Measurements from ENCODE around the gene ATOSA. TPM values are rescaled to one million over a fixed set of nuclear protein-coding genes. Genes with fewer than 3 reads are reported as not detected.
A peak's percentile ranks its signal among the peaks of the same experiment; 100 is the strongest.

ATOSA gene
- total RNA-seq, 1 donor from 2014 or later, result 37.7 TPM

DNA sequence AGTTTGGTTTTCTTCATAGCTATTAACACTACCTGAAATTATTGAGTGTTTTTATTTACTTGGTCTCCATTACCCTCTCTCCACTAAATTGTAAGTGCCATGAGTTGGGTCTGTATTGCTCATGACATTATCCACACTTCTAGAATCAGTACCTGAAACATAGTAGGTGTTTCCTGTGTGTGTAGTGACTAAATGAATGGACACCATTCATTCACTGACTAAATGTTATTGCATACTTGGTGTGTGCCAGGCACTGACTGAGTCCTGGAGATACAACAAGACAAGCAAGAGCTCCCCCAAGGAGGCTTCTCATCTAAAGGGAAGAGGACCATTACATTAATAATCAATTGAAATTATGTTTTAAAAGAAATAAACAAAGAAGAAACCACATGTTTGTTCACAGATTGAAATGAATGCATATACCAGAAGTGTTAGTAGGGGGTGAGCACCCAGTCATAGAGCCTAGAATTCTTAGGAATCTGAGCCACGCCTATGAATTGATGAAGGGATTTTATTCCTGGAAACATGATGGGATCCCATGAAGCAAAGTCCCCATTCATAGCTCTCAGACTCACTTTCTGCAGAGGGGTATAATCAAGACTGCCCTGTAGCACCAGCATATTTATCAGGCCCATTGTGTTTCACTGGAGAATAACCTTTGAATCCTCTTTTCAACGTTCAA is 31.7 kb upstream of the ATOSA start:
- peaks cover 23% of the 10 kb centered on the region for H3K27me3 Mint-ChIP-seq
- H3K4me3 Mint-ChIP-seq, result no peak overlapping the region
- H3K9me3 Mint-ChIP-seq, result no peaks in the 10 kb centered on the region
- TF ChIP-seq, protein P1, sequence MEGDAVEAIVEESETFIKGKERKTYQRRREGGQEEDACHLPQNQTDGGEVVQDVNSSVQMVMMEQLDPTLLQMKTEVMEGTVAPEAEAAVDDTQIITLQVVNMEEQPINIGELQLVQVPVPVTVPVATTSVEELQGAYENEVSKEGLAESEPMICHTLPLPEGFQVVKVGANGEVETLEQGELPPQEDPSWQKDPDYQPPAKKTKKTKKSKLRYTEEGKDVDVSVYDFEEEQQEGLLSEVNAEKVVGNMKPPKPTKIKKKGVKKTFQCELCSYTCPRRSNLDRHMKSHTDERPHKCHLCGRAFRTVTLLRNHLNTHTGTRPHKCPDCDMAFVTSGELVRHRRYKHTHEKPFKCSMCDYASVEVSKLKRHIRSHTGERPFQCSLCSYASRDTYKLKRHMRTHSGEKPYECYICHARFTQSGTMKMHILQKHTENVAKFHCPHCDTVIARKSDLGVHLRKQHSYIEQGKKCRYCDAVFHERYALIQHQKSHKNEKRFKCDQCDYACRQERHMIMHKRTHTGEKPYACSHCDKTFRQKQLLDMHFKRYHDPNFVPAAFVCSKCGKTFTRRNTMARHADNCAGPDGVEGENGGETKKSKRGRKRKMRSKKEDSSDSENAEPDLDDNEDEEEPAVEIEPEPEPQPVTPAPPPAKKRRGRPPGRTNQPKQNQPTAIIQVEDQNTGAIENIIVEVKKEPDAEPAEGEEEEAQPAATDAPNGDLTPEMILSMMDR (conservative IDR thresholded peaks at IDR 0.05), result no peak
- H3K36me3 Mint-ChIP-seq, result no peaks in the 10 kb centered on the region
- no peak for DNase-seq (ENCODE audit: extremely low spot score, unreplicated experiment)
- H3K27ac Mint-ChIP-seq, result no peak overlapping the region
- H3K4me1 Mint-ChIP-seq (ENCODE audit: unreplicated experiment), result peaks cover 5% of the 10 kb centered on the region

DNA sequence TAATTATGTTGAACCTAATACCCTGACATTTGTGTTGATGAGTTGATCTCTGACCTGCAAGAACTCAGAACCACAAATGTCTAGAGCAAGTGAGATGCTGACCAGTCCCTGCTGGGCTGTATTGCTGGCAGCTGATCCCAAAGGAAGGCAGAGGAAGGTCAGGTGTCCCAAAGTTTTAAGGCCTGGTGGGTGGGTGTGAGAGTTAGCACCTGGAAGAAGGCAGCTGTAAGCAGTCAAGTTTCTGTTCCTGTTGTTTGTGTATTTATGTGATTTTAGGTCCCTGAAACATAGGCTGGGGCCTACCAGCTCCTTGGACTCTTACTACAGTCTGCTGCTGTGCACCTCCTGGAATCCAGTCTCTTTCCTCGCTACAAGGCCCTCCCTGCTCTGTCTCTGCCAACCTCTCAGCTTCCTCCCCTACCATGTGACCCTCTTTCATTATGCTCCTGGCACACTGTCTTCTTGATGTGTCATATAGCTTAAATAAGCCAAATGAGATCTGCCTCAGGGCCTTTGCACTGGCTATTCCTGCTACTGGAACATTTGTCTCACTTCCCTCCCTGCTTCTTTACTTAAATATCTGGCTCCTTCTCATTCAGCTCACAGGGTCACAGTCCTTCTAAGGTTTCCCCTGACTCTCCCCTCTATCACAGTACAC is 31.0 kb upstream of the ATOSA start:
- peaks cover 23% of the 10 kb centered on the region for H3K27me3 Mint-ChIP-seq
- H3K36me3 Mint-ChIP-seq, result no peaks in the 10 kb centered on the region
- TF ChIP-seq, protein P1 (conservative IDR thresholded peaks at IDR 0.05), result no peak
- no peak overlapping the region for H3K27ac Mint-ChIP-seq
- H3K4me3 Mint-ChIP-seq, result no peak overlapping the region
- H3K4me1 Mint-ChIP-seq (ENCODE audit: unreplicated experiment), result peaks cover 5% of the 10 kb centered on the region
- no peak for DNase-seq (ENCODE audit: extremely low spot score, unreplicated experiment)
- no peaks in the 10 kb centered on the region for H3K9me3 Mint-ChIP-seq

DNA sequence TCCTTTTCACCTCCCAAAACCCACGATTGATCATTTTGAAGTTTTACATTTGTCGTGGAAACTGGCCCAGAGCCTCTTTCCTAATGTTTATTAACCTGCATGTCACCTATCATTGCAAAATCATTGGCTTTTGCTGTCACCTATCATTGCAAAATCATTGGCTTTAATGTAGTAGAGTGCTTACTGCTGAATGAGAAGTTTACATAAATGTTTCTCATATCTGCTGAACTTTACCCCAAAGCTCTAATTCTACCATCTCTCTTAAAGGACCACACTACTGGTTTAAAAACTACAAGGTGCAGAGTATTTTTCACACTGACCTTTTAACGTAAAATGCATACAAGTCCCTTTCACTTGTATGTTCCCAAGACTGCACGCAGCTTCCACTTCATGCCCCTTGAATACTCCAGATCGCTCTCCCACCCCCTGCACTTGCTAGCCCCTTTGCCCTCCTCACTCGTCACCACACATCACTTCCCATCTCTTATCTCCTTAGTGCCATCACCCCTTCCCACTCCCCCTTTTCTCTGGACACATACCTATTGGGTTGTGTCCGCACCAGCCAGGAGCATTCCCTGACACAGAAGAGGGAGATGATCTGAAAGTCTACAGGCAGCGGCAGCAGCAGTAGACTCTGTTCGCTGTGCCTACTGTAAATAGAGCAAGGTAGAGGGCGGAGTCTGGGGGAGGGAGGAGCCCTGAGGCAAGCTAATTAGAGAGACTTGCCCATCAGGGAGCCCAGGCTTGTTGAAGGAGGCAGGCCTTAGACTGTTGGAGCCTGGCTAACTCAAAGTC is 30.2 kb upstream of the ATOSA start:
- no peak for DNase-seq (ENCODE audit: extremely low spot score, unreplicated experiment)
- Mint-ChIP-seq H3K4me3 (peak overlapping the region; percentile 77), H3K27me3 (peaks cover 23% of the 10 kb centered on the region), H3K4me1 (ENCODE audit: unreplicated experiment) (peaks cover 5% of the 10 kb centered on the region), H3K36me3 (no peaks in the 10 kb centered on the region), H3K27ac (peak overlapping the region; percentile 4), H3K9me3 (no peaks in the 10 kb centered on the region)
- TF ChIP-seq, protein P1 (conservative IDR thresholded peaks at IDR 0.05), result no peak

DNA sequence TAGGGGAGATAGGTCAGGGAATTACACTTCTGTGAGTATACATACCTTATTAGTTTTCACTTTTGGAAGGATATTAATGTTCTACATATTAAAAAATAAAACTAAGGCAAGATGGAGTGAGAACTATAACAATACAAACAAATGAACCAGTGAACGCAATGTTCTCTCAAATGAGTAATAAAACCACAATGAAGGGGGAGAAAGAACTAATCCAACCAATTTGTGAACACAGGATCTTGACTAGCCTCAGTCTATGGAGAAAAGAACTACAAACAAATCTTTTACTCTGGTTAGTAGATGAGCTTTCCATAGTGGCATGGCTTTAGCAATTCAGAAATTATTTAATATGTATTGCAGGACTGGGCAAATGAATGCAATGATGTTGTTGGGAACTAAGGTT is 26.9 kb upstream of the ATOSA start:
- peaks cover 5% of the 10 kb centered on the region for H3K4me1 Mint-ChIP-seq (ENCODE audit: unreplicated experiment)
- no peak for DNase-seq (ENCODE audit: extremely low spot score, unreplicated experiment)
- no peak overlapping the region for H3K4me3 Mint-ChIP-seq
- H3K9me3 Mint-ChIP-seq, result no peaks in the 10 kb centered on the region
- TF ChIP-seq, protein P1 (conservative IDR thresholded peaks at IDR 0.05), result no peak
- H3K36me3 Mint-ChIP-seq, result no peaks in the 10 kb centered on the region
- H3K27me3 Mint-ChIP-seq, result peaks cover 27% of the 10 kb centered on the region
- no peak overlapping the region for H3K27ac Mint-ChIP-seq

DNA sequence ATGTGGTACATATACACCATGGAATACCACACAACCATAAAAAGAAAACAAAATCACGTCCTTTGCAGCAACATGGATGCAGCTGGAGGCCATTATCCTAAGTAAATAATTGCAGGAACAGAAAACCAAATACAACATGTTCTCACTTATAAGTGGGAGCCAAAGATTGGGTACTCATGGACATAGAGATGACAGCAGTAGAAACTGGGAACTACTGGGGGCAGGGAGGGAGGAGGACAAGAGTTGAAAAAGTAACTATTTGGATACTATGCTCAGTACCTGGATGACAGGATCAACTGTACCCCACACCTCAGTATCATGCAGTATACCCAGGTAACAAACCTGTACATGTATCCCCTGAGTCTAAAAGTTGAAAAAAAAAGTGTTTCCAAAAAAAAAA is 23.2 kb upstream of the ATOSA start:
- Mint-ChIP-seq H3K27ac (no peak overlapping the region), H3K4me3 (no peak overlapping the region), H3K27me3 (peaks cover 17% of the 10 kb centered on the region), H3K9me3 (no peaks in the 10 kb centered on the region), H3K36me3 (no peaks in the 10 kb centered on the region), H3K4me1 (ENCODE audit: unreplicated experiment) (no peaks in the 10 kb centered on the region)
- TF ChIP-seq, protein P1 (conservative IDR thresholded peaks at IDR 0.05), result no peak
- no peak for DNase-seq (ENCODE audit: extremely low spot score, unreplicated experiment)

Measured in type B pancreatic cell (in vitro differentiated cells).